ENCODE measurements around the gene HSPB9. TPM values are rescaled to one million over a fixed set of nuclear protein-coding genes. Genes with fewer than 3 reads are reported as not detected.

Gene HSPB9
- total RNA-seq, 1 experiment from 2014 or later = 0.15 TPM

DNA sequence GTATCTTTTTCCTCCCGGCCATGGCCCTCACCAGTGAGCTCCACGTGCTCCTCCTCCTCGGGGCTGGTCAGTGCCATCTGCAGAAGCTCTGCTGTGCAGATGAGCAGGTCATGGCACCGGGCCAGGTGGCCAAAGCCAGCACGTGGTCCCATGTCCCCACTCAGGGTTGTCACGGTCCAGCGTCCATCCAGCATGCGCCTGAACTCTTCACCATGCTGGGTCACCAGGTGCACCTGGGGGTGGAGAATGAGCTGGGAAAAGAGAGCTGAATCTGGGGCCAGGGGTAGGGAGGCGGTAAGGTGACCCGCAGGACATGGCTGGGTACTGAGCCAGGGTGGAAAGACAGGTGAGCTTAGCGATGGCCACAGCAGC lies 11.4 kb upstream of the HSPB9 start:
- Mint-ChIP-seq H3K4me1 (peaks cover 21 to 26% of the 10 kb centered on the region in 2 experiments), H3K36me3 (ENCODE audit: insufficient read depth in 1 of 3, low read depth in 3 of 3) (peaks cover 7 to 23% (median 22%) of the 10 kb centered on the region in 3 experiments; a peak in 6 of 7 replicates), H3K27ac (no peak overlapping the region), H3K27me3 (ENCODE audit: low read depth) (peaks cover 7% of the 10 kb centered on the region), H3K4me3 (no peak overlapping the region; a peak in 1 of 5 replicates), H3K9me3 (no peaks in the 10 kb centered on the region)
- Histone ChIP-seq H3K23me2 (ENCODE audit: insufficient read length, low read depth, low read length, poor library complexity, severe bottlenecking) (no peaks in the 10 kb centered on the region), H3K9me3 (ENCODE audit: control insufficient read depth, low read depth, low read length) (no peaks in the 10 kb centered on the region), H3K4me2 (ENCODE audit: insufficient read depth, insufficient read length, low read length) (no peak overlapping the region), H3K4ac (ENCODE audit: low read depth, low read length) (no peak overlapping the region), H3K27me3 (ENCODE audit: insufficient read depth, low read length) (no peaks in the 10 kb centered on the region), H3T11ph (ENCODE audit: low read length) (no peak overlapping the region), H3K27ac (ENCODE audit: insufficient read length, low read depth, low read length) (no peak overlapping the region), H3K14ac (ENCODE audit: insufficient read depth, low read length) (no peak overlapping the region), H2BK12ac (ENCODE audit: insufficient read length, low read depth, low read length) (no peak overlapping the region), H2BK5ac (ENCODE audit: insufficient read length, low read length) (no peak overlapping the region), H2AFZ (ENCODE audit: low read length) (no peak overlapping the region), H3K23ac (ENCODE audit: insufficient read length, low read depth, low read length) (no peak overlapping the region), H2BK120ac (ENCODE audit: low read depth, low read length, poor library complexity, severe bottlenecking) (no peak overlapping the region), H3K18ac (ENCODE audit: insufficient read length, low read depth, low read length) (no peak overlapping the region), H3K56ac (ENCODE audit: insufficient read length, low read depth, low read length) (no peak overlapping the region), H4K8ac (replicated peaks; ENCODE audit: insufficient read length, low read depth, low read length) (no peak overlapping the region), H3K4me1 (ENCODE audit: insufficient read depth, low read length) (peaks cover 4% of the 10 kb centered on the region; the same call in 1 of the 2 replicates), H3K79me1 (ENCODE audit: insufficient read depth, low read depth, low read length, poor library complexity, severe bottlenecking) (no peaks in the 10 kb centered on the region), H2BK15ac (ENCODE audit: low read depth, low read length) (no peak overlapping the region), H4K5ac (ENCODE audit: insufficient read length, low read depth, low read length) (no peak overlapping the region), H2AK5ac (ENCODE audit: insufficient read length, low read length) (no peak overlapping the region), H4K91ac (ENCODE audit: insufficient read length, low read depth, low read length) (no peak overlapping the region), H2BK20ac (ENCODE audit: low read depth, low read length, poor library complexity, severe bottlenecking) (no peak overlapping the region), H4K20me1 (ENCODE audit: control insufficient read depth, insufficient read depth, insufficient read length) (no peaks in the 10 kb centered on the region), H3K79me2 (ENCODE audit: insufficient read depth, low read length) (no peaks in the 10 kb centered on the region), H3K9ac (ENCODE audit: extremely low read depth, insufficient read length, low read length) (no peak overlapping the region)
- TF ChIP-seq, protein P1, sequence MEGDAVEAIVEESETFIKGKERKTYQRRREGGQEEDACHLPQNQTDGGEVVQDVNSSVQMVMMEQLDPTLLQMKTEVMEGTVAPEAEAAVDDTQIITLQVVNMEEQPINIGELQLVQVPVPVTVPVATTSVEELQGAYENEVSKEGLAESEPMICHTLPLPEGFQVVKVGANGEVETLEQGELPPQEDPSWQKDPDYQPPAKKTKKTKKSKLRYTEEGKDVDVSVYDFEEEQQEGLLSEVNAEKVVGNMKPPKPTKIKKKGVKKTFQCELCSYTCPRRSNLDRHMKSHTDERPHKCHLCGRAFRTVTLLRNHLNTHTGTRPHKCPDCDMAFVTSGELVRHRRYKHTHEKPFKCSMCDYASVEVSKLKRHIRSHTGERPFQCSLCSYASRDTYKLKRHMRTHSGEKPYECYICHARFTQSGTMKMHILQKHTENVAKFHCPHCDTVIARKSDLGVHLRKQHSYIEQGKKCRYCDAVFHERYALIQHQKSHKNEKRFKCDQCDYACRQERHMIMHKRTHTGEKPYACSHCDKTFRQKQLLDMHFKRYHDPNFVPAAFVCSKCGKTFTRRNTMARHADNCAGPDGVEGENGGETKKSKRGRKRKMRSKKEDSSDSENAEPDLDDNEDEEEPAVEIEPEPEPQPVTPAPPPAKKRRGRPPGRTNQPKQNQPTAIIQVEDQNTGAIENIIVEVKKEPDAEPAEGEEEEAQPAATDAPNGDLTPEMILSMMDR (conservative IDR thresholded peaks at IDR 0.05) = no peak
- DNase-seq = no peak
- no CpG with 5 or more reads among the region's 11 CpGs for WGBS (ENCODE audit: extremely low coverage, insufficient read length, low lambda C conversion rate)
